ENCODE data around the gene LIPG.
"Not testable (repeated sequence)": the region's sequence is repeated elsewhere in the genome, so short reads cannot be mapped to it uniquely, and the experiment has no call there.

Gene LIPG

GRCh38 chr18:49546719-49547273 lies 15.1 kb upstream of the LIPG start:
- no peak for DNase-seq (ENCODE audit: low read depth)

DNA sequence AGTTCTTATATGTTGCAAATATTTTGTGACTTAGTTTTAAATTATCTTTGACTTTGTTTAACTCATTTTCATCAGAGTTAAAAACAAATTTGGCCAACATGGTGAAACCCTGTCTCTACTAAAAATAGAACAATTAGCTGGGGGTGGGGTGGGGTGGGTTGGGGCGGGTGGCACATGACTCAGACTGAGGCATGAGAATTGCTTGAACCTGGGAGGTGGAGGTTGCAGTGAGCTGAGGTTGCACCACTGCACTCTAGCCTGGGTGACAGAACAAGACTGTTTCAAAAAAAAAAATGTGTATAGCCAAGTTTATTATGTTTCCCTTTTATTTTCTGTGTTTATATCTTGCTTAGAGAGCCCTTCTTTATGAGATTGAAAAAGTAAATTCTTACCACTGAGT lies 14.2 kb upstream of the LIPG start:
- DNase-seq (ENCODE audit: low read depth), result no peak

DNA sequence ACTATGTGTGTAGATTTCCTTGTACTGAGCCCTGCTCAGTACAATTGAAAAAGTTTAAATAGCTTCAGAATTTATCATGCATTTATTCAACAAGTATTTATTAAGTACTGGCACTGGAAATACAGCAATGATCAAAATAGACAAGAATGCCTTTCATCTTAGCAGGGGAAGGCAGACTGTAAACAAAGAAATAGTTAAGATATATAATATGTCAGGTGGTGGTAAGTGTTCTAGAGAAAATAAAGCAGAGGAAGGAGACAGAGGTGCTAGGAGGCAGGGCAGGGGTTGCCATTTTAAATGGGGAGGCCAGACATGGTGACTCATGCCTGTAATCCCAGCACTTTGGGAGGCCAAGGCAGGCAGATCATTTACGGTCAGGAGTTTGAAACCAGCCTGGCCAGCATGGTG lies 13.6 kb upstream of the LIPG start:
- DNase-seq (ENCODE audit: low read depth), result no peak

DNA sequence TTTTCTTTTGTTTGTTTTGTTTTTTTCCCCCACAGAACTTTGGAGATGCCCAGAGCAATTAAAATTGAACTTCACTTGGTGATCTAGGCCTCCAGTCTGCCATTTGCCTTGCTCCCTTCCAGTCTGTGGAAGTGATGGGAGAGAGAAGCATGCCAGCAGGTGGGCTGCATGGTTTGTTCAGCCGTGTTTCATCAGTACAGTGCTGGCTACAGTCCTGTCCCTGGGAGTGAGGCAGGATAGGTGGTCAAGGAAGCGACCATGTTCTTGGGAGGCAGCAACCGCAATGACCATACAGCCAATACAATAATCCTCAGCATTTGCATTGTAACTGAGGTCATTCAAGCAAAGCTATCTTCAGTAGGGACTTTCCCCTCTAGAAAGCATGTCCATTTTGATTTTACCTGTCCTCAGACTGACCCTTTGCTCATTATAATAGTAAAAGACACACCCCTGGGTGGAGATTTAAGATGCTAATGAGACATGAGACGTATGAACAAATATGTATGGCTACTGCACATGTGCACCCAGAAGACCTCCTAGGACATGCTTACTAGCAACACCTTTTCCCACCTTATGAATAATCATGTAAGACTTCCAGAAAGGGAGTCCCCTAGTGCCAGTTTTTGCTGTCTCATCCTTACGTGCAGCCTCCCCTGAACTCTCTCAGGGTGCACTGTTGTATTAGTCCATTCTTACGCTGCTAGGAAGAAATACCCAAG lies 11.1 kb upstream of the LIPG start:
- no peak for DNase-seq (ENCODE audit: low read depth)

DNA sequence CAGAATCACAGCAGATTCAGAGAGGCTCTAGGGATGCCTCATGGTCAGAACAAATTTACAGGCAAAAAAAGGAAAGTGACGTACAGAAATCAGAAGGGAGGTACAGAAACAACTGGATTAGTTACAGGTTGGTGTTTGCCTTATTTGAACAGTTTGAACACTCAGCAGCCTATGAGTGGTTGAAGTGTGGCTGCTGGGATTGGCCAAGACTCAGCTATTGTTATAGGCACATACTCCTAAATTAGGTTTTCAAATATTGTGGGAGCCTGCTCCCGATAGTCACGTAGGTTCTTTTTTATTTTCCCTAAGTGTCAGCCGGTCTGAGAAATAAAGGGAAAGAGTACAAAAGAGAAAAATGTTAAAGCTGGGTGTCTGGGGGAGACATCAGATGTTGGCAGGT lies 8.9 kb upstream of the LIPG start:
- DNase-seq (ENCODE audit: low read depth), result no peak

- no peak for DNase-seq (ENCODE audit: low read depth)
Measured at GRCh38 chr18:49555641-49556040, 6.2 kb upstream of the LIPG start.

- no peak for DNase-seq (ENCODE audit: low read depth)
Measured at GRCh38 chr18:49558356-49558755, 3.5 kb upstream of the LIPG start.

GRCh38 chr18:49559326-49559931 lies 2.4 kb upstream of the LIPG start:
- not testable (repeated sequence) for DNase-seq (ENCODE audit: low read depth)

- no peak for DNase-seq (ENCODE audit: low read depth)
Measured at GRCh38 chr18:49560277-49560623, 1.6 kb upstream of the LIPG start.

DNA sequence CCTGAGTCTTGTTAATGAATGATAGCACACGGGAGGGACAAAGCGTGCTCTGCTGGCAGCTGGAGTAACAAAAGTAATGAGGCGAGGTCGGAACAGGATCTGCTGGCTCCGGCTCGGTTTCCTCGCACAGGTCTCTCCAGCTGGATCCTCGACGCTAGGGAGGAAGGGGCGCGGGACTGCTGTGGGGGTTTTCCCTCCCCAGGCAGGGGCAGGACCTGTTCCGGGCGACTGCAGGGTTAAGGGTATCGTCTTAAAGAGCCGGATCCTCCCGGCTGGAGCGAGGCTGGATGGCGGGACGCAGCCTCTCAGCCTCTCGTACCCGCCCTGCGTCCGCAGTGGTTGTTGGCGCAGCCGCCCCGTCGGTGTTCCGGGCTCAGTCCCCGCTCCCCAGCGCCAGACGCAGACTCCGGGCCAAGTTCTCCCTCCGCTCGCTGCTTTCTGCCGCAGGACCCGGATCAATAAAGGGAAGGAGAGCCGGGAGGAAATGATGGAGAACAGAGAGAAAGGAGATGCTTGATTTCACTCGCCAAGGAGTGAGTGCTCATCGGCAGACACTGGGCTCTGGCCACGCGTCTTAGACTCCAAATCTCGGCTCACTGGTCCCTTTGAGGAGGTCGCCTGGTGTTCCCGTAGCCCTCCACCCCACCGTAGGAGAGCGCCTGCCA lies 1.1 kb upstream of the LIPG start:
- no peak for DNase-seq (ENCODE audit: low read depth)

- no peak for DNase-seq (ENCODE audit: low read depth)
Measured at GRCh38 chr18:49562481-49563129, 748 bp downstream of the LIPG start.

GRCh38 chr18:49563130-49563540 lies 1.3 kb downstream of the LIPG start:
- DNase-seq (ENCODE audit: low read depth), result no peak

GRCh38 chr18:49563701-49564517 lies 2.1 kb downstream of the LIPG start:
- no peak for DNase-seq (ENCODE audit: low read depth)

GRCh38 chr18:49564518-49564834 lies 2.6 kb downstream of the LIPG start:
- DNase-seq (ENCODE audit: low read depth), result no peak

GRCh38 chr18:49565101-49565500 lies 3.2 kb downstream of the LIPG start:
- DNase-seq (ENCODE audit: low read depth), result no peak

DNA sequence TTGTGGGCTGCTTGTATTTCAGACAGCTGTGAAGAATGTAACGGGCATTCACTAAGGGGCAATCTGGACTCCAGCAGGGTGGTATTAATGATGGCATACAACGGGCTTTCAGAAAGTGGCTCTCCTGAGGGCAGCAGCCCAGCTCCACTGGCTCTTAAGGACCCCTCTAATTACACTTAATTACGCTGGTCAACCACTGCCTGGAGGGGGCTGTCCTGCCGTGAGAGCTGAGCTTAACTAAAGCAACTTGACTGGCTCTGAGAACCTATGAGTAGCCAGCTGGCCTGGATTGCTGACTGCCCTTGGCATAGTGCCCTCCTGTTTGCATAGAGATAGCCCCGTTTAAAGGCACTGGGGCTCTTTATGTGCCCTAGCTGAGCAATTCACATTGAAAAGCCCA lies 3.8 kb downstream of the LIPG start:
- no peak for DNase-seq (ENCODE audit: low read depth)

DNA sequence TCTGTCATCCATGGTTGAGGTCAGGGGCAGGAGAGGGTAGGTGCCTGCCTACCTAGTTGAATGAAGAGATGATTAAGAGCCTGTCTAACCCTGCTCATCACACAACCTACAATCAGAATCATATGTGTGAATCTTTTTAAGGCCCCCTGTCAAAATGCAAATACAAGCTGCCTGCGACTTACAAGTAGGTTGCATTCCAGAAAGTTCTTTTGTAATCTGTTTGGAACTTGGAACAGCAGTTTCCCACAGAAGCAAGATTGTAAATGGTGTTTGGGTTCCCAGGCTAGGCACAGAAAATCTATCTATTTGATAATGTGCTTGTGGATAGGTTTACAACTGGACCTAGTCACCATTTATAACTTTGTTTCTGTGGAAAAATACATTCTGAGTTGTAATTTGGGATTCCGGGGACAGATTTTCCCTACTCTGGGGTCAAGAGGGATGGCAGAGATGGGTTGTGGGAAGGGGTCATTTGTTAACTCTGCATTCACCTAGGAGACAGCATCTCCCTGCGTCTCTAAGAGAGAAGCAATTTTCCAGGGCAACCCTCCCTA lies 4.4 kb downstream of the LIPG start:
- no peak for DNase-seq (ENCODE audit: low read depth)

DNA sequence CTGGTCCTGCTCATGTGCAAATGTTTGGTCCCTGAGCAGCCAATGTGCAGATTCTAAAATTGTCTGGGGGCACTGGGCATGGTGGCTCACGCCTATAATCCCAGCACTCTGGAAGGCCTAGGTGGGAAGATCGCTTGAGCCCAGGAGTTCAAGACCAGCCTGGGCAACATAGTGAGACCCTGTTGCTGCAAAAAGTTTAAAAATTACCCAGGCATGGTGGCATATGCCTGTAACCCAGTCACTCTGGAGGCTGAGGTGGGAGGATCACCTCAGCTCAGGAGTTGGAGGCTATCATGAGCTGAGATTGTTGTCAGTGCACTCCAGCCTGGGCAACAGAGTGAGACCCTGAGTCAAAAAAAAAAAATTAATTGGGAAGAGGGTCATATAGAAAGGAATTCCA lies 5.1 kb downstream of the LIPG start:
- DNase-seq (ENCODE audit: low read depth), result no peak

DNA sequence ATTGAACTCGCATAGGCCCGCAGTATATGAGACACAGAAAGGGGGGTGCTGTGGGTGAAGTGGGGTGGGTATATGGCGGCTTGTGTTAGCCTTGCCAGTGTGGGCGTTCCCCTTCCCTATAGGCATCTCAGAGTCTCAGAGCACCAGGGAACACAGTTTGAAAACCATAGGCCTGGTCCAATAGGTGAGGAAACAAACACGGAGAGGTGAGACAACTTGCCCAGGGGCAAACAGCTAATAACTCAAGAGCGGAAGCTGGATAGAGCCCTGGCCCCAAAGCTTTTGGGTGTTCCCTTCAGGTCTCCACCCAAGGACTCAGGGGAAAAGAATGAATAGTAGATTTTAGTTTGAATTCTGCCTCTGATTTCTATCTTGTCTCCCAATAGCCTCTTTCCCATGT lies 7.9 kb downstream of the LIPG start:
- DNase-seq (ENCODE audit: low read depth), result no peak

DNA sequence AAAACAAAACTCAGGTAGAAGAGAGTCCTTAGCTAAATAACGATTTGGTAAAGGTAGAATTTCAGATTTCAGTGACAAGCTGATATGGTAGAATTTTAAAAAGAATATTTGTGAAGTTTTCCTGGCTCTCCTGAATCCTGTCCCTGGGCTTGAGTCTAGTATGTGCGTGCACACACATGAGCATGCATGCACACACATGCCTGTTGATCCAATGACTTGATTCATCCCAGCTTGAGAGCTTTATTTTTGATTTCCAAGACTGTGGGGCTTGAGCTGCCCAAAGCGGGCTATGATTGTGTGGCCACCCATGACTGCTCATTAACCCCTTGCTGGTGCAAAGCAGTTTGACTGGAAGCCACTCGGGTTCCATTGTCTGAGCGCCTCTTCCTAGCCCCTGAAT lies 9.0 kb downstream of the LIPG start:
- no peak for DNase-seq (ENCODE audit: low read depth)

DNA sequence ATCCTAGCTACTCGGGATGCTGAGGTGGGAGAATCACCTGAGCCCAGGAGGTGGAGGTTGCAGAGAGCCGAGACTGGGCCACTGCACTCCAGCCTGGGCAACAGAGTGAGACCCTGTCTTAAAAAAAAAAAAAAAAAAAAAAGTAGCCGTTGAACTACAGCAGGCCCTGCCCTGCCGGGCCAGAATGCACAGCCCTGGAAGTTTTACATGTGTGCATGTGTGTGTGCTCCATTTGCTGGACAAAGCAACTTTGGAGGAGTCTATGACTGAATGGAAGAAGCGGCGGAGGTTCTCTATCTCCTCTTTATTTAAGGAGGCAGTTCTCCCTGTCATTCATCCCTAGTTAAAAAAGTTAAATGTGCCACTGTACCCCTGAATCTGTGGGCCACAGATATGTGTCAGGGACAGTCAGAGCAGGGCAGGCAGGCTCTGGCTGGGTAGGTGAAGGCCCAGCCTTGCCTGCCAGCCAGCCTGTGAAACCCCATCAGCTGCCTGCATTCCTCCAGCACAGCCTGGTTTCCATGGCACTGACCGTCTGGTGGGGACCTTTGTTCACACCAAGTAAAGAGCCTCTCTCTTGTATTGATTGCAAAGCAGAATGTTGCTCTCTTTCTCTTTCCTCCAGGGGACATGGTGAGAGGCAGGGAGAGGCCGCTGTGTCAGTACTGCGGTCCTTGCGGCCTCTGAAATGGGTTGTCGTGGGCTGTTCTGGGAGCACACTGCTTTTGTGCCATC lies 10.9 kb downstream of the LIPG start:
- no peak for DNase-seq (ENCODE audit: low read depth)
